Lung (tissue), 12 donors: ENCODE results near the gene ARHGEF25. TPM values are rescaled to one million over a fixed set of nuclear protein-coding genes. Genes with fewer than 3 reads are reported as not detected.

Experiments
- ATAC-seq: fragments of 200-7000 bp; cut with Tn5 transposase; one replicate; pipeline ENCODE4 v1.9.1; 2020; ENCODE audit warnings: moderate number of reproducible peaks; ENCODE audit not compliant: insufficient read depth, low FRiP score
- DNase-seq, 3 donors: peaks; one replicate each; pipeline ENCODE4 v3.0.0-alpha.2; 2013 to 2017
- H3K27ac ChIP-seq, 2 donors: one replicate each; pipeline ENCODE4 v1.5.1; 2013; ENCODE audit warnings: mild to moderate bottlenecking in 2 of 2, moderate library complexity in 2 of 2, control low read depth in 1 of 2, inconsistent platforms in 1 of 2, low read depth in 1 of 2, low read length in 1 of 2
- H3K27me3 ChIP-seq, 3 donors: one replicate each; pipeline ENCODE4 v1.5.1; 2013; ENCODE audit warnings: low read length in 2 of 3; ENCODE audit not compliant: control insufficient read depth in 3 of 3, insufficient read depth in 3 of 3
- H3K36me3 ChIP-seq, 4 donors: one replicate each; pipeline ENCODE4 v1.5.1; 2013; ENCODE audit warnings: low read length in 4 of 4, mild to moderate bottlenecking in 1 of 4, moderate library complexity in 1 of 4; ENCODE audit not compliant: control insufficient read depth in 4 of 4, insufficient read depth in 4 of 4
- H3K4me1 ChIP-seq, 5 donors: one replicate each; pipeline ENCODE4 v1.5.1; 2013; ENCODE audit warnings: low read length in 5 of 5, mild to moderate bottlenecking in 2 of 5, moderate library complexity in 1 of 5; ENCODE audit not compliant: control insufficient read depth in 5 of 5, insufficient read depth in 5 of 5
- H3K4me3 ChIP-seq: one replicate; pipeline ENCODE4 v1.5.1; 2013; ENCODE audit warnings: mild to moderate bottlenecking, control low read depth, moderate library complexity
- H3K9ac ChIP-seq, 2 donors: one replicate each; pipeline ENCODE4 v1.5.1; 2013; ENCODE audit warnings: low read length in 2 of 2, control low read depth in 1 of 2; ENCODE audit not compliant: insufficient read depth in 1 of 2
- H3K9me3 ChIP-seq, 4 donors: one replicate each; pipeline ENCODE4 v1.5.1; 2013; ENCODE audit warnings: low read length in 3 of 4, mild to moderate bottlenecking in 1 of 4, moderate library complexity in 1 of 4; ENCODE audit not compliant: control insufficient read depth in 4 of 4, insufficient read depth in 3 of 4
- CTCF ChIP-seq: IDR thresholded peaks from 2 replicates; pipeline ENCODE4 v1.5.1; 2012; ENCODE audit warnings: mild to moderate bottlenecking; ENCODE audit errors: control extremely low read depth, extremely low read depth
- WGBS, 2 donors: extraction: QIAGEN DNeasy Blood & Tissue Kit; methylation state at CpG; one replicate each; pipeline ENCODE4 v1.1.7; 2013; 5-methylcytosine and 5-hydroxymethylcytosine counted together
- polyA plus RNA-seq, 2 donors: library from polyadenylated mRNA; stranded (reverse); fragments of 200-250 nt; gene quantifications; one replicate each; pipeline ENCODE4 v1.2.1, GENCODE V29; 2013
- total RNA-seq, 2 donors: library from RNA; depleted of rRNA in 1 of 2; stranded (reverse); fragments of >200 nt in 1 of 2; gene quantifications; one replicate each; pipeline ENCODE4 v1.2.1, GENCODE V29; 2014 to 2021
- donor health status: control.
- donor health status: control.
- donor health status: Bipolar disorder and iron deficiency.
- donor health status: healthy.
- donor health status: DM: yes; HTN: yes; CAD: no.

ARHGEF25 gene
- total and polyA plus RNA-seq, 4 donors, result 7.8 to 23.0 (median 11.3) TPM

GRCh38 chr12:57580466-57580795 is 30.8 kb upstream of the ARHGEF25 start:
- DNase-seq (no peak), ATAC-seq (no peak)
- 92 to 94% methylated on average over 4 of the region's 4 CpGs for WGBS, 2 donors

GRCh38 chr12:57581802-57582201 is 29.4 kb upstream of the ARHGEF25 start:
- ATAC-seq (no peak), DNase-seq (no peak)
- H3K27ac ChIP-seq, result no peak overlapping the region
- H3K27me3 ChIP-seq, result peaks cover 0 to 5% (median 4%) of the 10 kb centered on the region in 3 donors
- H3K36me3 ChIP-seq, result no peaks in the 10 kb centered on the region
- no peak overlapping the region for H3K4me3 ChIP-seq
- TF ChIP-seq CTCF, result no peak
- H3K9ac ChIP-seq, result no peak overlapping the region
- WGBS, 2 donors, result 91 to 100% methylated on average over 1 of the region's 1 CpG
- H3K4me1 ChIP-seq, result no peaks in the 10 kb centered on the region
- no peaks in the 10 kb centered on the region for H3K9me3 ChIP-seq

More at GRCh38 chr12:57580466-57580795, 30.8 kb upstream of the ARHGEF25 start:
- no peaks in the 10 kb centered on the region for H3K4me1 ChIP-seq
- H3K27ac ChIP-seq, result no peak overlapping the region
- H3K4me3 ChIP-seq, result no peak overlapping the region
- no peaks in the 10 kb centered on the region for H3K9me3 ChIP-seq
- H3K9ac ChIP-seq, result no peak overlapping the region
- no peak for TF ChIP-seq CTCF
- no peaks in the 10 kb centered on the region for H3K36me3 ChIP-seq
- peaks cover 0 to 5% (median 4%) of the 10 kb centered on the region in 3 donors for H3K27me3 ChIP-seq

- TF ChIP-seq CTCF, result no peak
- no peaks in the 10 kb centered on the region for H3K9me3 ChIP-seq
- H3K4me3 ChIP-seq, result no peak overlapping the region
- peaks cover 0 to 7% (median 5%) of the 10 kb centered on the region in 3 donors for H3K27me3 ChIP-seq
- 90 to 91% methylated on average over 1 of the region's 1 CpG for WGBS, 2 donors
- no peak overlapping the region for H3K27ac ChIP-seq
- no peaks in the 10 kb centered on the region for H3K36me3 ChIP-seq
- no peak overlapping the region for H3K9ac ChIP-seq
- DNase-seq, result no peak
- no peak for ATAC-seq
- H3K4me1 ChIP-seq, result no peaks in the 10 kb centered on the region
Observed at GRCh38 chr12:57582440-57582839, 28.8 kb upstream of the ARHGEF25 start.
